Panc1 (cell line): ENCODE measurements around the gene MAP3K12. TPM values are rescaled to one million over a fixed set of nuclear protein-coding genes. Genes with fewer than 3 reads are reported as not detected.

Experiments used
- ATAC-seq: fragments of 200-7000 bp; cut with Tn5 transposase; 2 replicates; pipeline ENCODE4 v1.9.1; 2020; ENCODE audit warnings: mild to moderate bottlenecking, moderate library complexity
- BruUV-seq: library from RNA; stranded (reverse); fragments of 400-500 nt; replicated peaks from 2 replicates; lab custom pipeline; 2021; lab: Mats Ljungman, UMichigan
- CTCF ChIA-PET: fragments of 300-600 bp; sonication (Branson Sonifier 250); formaldehyde crosslinking; loops from one replicate; lab custom pipeline; 2022; ENCODE audit warnings: antibody characterized with exemption; lab: Charles Lee
- POLR2A ChIA-PET: fragments of 300-600 bp; sonication (Branson Sonifier 250); formaldehyde crosslinking; loops from one replicate; lab custom pipeline; 2022; ENCODE audit warnings: antibody characterized with exemption; lab: Charles Lee
- DNase-seq: peaks from one replicate; pipeline ENCODE4 v3.0.0-alpha.2; 2010; ENCODE audit warnings: low read depth, low spot score
- H3K27ac ChIP-seq: 2 replicates; pipeline ENCODE4 v1.5.1; 2011; ENCODE audit warnings: mild to moderate bottlenecking, low read length, inconsistent platforms
- H3K27me3 ChIP-seq: fragments of 200-500 bp; sonication (Bioruptor generic); 2 replicates; pipeline ENCODE4 v1.6.0; 2014; ENCODE audit warnings: low read length, inconsistent platforms; ENCODE audit not compliant: control insufficient read depth, insufficient read depth
- H3K36me3 ChIP-seq: fragments of 200-500 bp; sonication (Bioruptor generic); 2 replicates; pipeline ENCODE4 v1.5.1; 2014; ENCODE audit warnings: inconsistent platforms, mild to moderate bottlenecking, low read length, moderate library complexity; ENCODE audit not compliant: control insufficient read depth, insufficient read depth
- H3K4me1 ChIP-seq: 2 replicates; pipeline ENCODE4 v1.5.1; 2011; ENCODE audit warnings: inconsistent platforms, mild to moderate bottlenecking, low read length, moderate library complexity; ENCODE audit not compliant: control insufficient read depth, insufficient read depth
- H3K4me3 ChIP-seq, 2 experiments: 2 replicates each; pipeline ENCODE4 v1.5.1; 2011 to 2012; ENCODE audit warnings: low read depth in 2 of 2, low read length in 2 of 2, mild to moderate bottlenecking in 2 of 2, inconsistent platforms in 1 of 2, moderate library complexity in 1 of 2
- H3K9me3 ChIP-seq: fragments of 200-500 bp; sonication (Bioruptor generic); 2 replicates; pipeline ENCODE4 v1.5.1; 2014; ENCODE audit warnings: low read depth, mild to moderate bottlenecking, inconsistent platforms, low read length, moderate library complexity; ENCODE audit not compliant: control insufficient read depth, insufficient read depth
- CTCF ChIP-seq: fragments of 450-650 bp; IDR thresholded peaks from 2 replicates; pipeline ENCODE4 v1.5.1; 2017; ENCODE audit warnings: mild to moderate bottlenecking
- POLR2AphosphoS5 ChIP-seq: IDR thresholded peaks from 2 replicates; pipeline ENCODE4 v1.6.1; 2012; ENCODE audit warnings: mild to moderate bottlenecking, low read depth, low read length, moderate library complexity
- REST ChIP-seq, 2 experiments: IDR thresholded peaks; 2 replicates each; pipeline ENCODE4 v1.6.1; 2011 to 2012; ENCODE audit warnings: low read depth in 2 of 2, control low read depth in 1 of 2, low read length in 1 of 2, mild to moderate bottlenecking in 1 of 2, moderate library complexity in 1 of 2; ENCODE audit not compliant: insufficient read depth in 1 of 2
- SIN3A ChIP-seq: IDR thresholded peaks from 2 replicates; pipeline ENCODE4 v1.6.1; 2012; ENCODE audit warnings: low read depth, mild to moderate bottlenecking, low read length, moderate library complexity, borderline replicate concordance; ENCODE audit not compliant: insufficient read depth
- TCF7L2 ChIP-seq: IDR thresholded peaks from 2 replicates; pipeline ENCODE4 v1.6.1; 2011; ENCODE audit warnings: mild to moderate bottlenecking, low read depth, low read length, inconsistent platforms
- in situ Hi-C: cut with HindIII; loops from 2 replicates; pipeline ENCODE4 v1.10.0; 2016; ENCODE audit warnings: low sequenced_read_pairs, low pct_unique_long_range_greater_than_20kb
- intact Hi-C: fragments of 100-400 bp; cut with micrococcal nuclease; formaldehyde crosslinking; loops from one replicate; pipeline ENCODE4 v1.10.0; 2022; ENCODE audit not compliant: unreplicated experiment
- total RNA-seq: library from RNA; stranded (reverse); gene quantifications from one replicate; pipeline ENCODE4 v1.2.1, GENCODE V29; 2021; ENCODE audit not compliant: unreplicated experiment

Gene MAP3K12
- total RNA-seq, 1 experiment from 2014 or later = 32.2 TPM

GRCh38 chr12:53478865-53479264 lies 20.4 kb downstream of the MAP3K12 start:
- ATAC-seq = no peak
- ChIA-PET CTCF (no interaction called here), POLR2A (no interaction called here)
- H3K9me3 ChIP-seq = no peaks in the 10 kb centered on the region
- DNase-seq = no peak
- no peaks in the 10 kb centered on the region for H3K27me3 ChIP-seq
- in situ Hi-C loops = no loop called here
- TF ChIP-seq REST (IDR thresholded peaks at IDR 0.05; ENCODE audit: insufficient read depth in 1 of 2, low read depth in 2 of 2, low read length in 1 of 2) (no peak), TCF7L2 (no peak), CTCF (no peak), SIN3A (no peak), POLR2AphosphoS5 (no peak)
- peaks cover 62% of the 10 kb centered on the region for H3K36me3 ChIP-seq
- BruUV-seq = no TSS peak
- intact Hi-C loops = no loop called here
- no peak overlapping the region for H3K27ac ChIP-seq
- peaks cover 22% of the 10 kb centered on the region for H3K4me1 ChIP-seq
- H3K4me3 ChIP-seq = no peak overlapping the region

GRCh38 chr12:53476769-53477209 lies 22.5 kb downstream of the MAP3K12 start:
- H3K27ac ChIP-seq = no peak overlapping the region
- ChIA-PET POLR2A (no interaction called here), CTCF (interaction anchor here (0.6 to 1.6 kb wide), 6 partner anchors 22 to 415 kb away, joined by 3 to 5 read pairs (median 4); no protein-coding TSS in a partner anchor)
- TF ChIP-seq TCF7L2 (no peak), CTCF (peak; percentile 70), POLR2AphosphoS5 (no peak)
- intact Hi-C loops = no loop called here
- DNase-seq (no peak), ATAC-seq (peak; percentile 59)
- in situ Hi-C loops = no loop called here
- H3K4me3 ChIP-seq = no peak overlapping the region
- H3K36me3 ChIP-seq = peaks cover 75% of the 10 kb centered on the region
- H3K9me3 ChIP-seq = no peaks in the 10 kb centered on the region
- BruUV-seq = no TSS peak
- peaks cover 21% of the 10 kb centered on the region for H3K4me1 ChIP-seq
- H3K27me3 ChIP-seq = no peaks in the 10 kb centered on the region
